NB4 (cell line): ENCODE measurements around the gene MGME1.

Source experiments
- MYC ChIP-seq: IDR thresholded peaks from 2 replicates; pipeline ENCODE4 v1.6.1; 2011; ENCODE audit warnings: low read depth, low read length
- POLR2A ChIP-seq: IDR thresholded peaks from 2 replicates; pipeline ENCODE4 v1.6.1; 2011; ENCODE audit warnings: mild to moderate bottlenecking; ENCODE audit not compliant: insufficient read length; ENCODE audit errors: extremely low read depth
- TF ChIP-seq, protein P1 (sequence below): IDR thresholded peaks from one replicate; pipeline ENCODE4 v1.5.1; 2012; ENCODE audit warnings: low read depth, low read length
- TF ChIP-seq, protein P2 (sequence below): IDR thresholded peaks from 2 replicates; pipeline ENCODE4 v1.6.1; 2011; ENCODE audit warnings: low read depth, low read length

DNA sequence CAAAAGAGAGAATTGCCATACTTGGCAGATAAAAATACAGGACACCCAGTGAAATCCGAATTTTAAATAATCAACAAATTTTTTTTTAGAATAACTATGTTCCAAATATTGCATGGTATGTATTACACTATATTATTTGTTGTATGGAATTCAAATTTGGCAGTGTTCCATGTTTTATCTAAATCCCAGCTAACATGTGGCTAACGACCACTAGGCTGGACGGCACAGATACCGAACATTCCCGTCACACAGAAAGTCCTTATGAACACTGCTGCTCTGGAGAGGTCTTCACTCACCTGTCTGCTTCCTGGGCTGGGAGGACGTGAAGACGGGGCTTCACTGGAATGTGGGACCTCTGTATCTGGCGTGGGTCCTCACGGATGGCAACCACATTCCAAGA lies 33.1 kb upstream of the MGME1 start:
- TF ChIP-seq, protein P1, sequence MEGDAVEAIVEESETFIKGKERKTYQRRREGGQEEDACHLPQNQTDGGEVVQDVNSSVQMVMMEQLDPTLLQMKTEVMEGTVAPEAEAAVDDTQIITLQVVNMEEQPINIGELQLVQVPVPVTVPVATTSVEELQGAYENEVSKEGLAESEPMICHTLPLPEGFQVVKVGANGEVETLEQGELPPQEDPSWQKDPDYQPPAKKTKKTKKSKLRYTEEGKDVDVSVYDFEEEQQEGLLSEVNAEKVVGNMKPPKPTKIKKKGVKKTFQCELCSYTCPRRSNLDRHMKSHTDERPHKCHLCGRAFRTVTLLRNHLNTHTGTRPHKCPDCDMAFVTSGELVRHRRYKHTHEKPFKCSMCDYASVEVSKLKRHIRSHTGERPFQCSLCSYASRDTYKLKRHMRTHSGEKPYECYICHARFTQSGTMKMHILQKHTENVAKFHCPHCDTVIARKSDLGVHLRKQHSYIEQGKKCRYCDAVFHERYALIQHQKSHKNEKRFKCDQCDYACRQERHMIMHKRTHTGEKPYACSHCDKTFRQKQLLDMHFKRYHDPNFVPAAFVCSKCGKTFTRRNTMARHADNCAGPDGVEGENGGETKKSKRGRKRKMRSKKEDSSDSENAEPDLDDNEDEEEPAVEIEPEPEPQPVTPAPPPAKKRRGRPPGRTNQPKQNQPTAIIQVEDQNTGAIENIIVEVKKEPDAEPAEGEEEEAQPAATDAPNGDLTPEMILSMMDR: no peak
- TF ChIP-seq POLR2A (no peak), MYC (no peak)
- TF ChIP-seq, protein P2, sequence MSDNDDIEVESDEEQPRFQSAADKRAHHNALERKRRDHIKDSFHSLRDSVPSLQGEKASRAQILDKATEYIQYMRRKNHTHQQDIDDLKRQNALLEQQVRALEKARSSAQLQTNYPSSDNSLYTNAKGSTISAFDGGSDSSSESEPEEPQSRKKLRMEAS: no peak
